Activated CD8-positive, alpha-beta memory T cell treated with anti-CD3 and anti-CD28 coated beads for 1 hour (primary cell): ENCODE measurements around the gene FBXO42.
"Not testable (repeated sequence)": the region's sequence is repeated elsewhere in the genome, so short reads cannot be mapped to it uniquely, and the experiment has no call there.

Source experiments
- DNase-seq, 2 donors: peaks; one replicate each; pipeline ENCODE4 v3.0.0-alpha.2; 2020; ENCODE audit warnings: low read depth in 1 of 2; ENCODE audit errors: extremely low read depth in 1 of 2

FBXO42 gene

DNA sequence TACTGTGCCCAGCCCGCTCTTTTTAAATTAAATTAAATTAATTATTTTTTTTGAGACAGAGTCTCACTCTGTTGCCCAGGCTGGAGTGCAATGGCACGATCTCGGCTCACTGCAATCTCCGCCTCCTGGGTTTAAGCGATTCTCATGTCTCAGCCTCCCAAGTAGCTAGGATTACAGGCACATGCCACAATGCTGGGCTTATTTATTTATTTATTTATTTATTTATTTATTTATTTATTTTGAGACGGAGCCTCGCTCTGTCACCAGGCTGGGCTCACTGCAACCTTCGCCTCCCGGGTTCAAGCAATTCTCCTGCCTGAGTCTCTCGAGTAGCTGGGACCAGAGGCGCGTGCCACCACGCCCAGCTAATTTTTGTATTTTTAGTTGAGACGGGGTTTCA, 129.6 kb downstream of the FBXO42 start:
- DNase-seq: not testable (repeated sequence)

DNA sequence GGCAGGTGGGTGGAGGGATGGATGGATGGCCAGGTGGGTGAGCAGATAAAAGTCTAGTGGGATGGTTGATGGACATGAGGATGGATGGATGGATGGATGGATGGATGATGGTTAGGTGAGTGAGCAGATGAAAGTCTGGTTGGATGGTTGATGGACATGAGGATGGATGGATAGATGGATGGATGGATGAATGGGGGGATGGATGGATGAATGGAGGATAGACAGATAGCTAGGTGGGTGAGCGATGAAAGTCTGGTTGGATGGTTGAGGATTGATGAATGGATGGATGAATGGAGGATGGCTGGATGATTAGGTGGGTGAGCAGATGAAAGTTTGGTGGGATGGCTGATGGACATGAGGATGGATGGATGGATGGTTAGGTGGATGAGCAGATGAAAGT, 130.8 kb downstream of the FBXO42 start:
- no peak for DNase-seq

DNA sequence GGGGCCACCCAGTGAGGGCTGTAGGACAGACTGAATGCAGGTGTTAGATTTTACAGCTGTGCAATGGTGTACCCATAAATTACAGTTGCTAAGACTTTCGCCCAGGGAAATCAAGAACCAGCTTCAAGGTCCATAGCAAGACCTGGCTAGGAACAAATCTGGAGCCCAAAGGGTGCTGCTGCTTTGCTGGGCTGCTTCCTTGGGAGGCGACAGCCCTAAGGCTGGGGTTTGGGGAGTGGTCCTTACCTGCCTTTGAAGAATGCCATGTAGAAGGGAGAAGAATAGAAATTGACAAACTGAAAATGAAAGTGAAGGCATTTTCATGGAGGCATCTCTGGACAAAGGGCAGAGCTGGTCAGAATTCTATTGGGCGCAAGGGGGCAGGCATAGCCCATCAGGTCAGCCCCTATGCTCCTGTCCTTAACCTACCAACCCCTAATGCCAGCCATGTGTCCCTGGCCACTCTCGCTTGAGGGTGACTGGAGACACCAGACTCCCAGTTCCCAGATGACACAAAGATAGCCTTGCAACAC, 132.2 kb downstream of the FBXO42 start:
- no peak for DNase-seq

DNA sequence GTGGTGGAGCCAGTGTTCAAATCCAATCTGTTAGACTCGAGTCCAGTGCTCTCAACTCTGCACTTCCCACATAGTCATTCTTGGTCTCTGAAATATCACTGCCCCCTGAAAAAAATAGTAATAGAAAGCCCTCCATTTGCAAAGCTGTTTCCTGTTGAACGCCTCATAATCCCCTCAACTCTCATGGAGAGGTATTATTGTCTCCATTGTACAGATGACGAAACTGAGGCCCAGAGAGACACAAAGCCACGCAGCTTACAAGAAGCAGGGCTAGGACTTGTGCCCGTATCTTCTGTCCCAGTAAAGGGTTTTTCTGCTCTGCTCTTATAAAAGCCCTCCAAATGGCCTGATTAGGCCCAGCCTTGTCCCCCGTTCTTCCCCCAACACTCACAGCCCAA, 133.6 kb downstream of the FBXO42 start:
- DNase-seq: no peak

DNA sequence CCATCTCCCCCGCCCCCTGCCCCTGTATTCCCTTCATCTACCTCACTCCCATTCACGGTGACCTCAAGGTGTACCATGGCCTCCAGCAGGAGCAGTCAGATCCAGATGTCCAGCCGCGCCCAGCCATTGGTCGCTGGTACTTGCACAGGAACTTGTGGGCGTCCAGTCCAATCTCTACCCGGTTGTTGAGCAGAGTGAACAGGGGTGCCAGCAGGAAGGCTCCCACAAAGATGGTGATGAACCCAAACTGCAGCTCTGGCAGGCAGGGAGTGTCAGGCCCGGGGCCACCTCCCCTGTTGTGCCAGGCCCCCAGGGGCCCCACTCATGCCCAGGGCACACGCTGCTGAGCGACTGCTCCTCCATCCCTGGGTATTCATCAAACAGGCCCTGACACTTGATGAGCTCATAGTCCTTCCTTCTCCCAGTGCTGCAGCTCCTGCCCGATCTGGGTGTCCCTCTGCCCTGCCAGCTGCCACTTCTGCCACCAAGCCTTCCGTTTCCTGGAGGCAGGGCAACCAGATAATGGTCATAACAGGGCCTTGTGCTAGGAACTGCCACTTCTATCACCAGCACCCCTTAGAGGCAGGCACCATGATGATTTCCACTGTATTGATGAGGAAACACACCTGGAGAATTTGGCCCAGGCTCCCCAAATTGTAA, 134.1 kb downstream of the FBXO42 start:
- no peak for DNase-seq

DNA sequence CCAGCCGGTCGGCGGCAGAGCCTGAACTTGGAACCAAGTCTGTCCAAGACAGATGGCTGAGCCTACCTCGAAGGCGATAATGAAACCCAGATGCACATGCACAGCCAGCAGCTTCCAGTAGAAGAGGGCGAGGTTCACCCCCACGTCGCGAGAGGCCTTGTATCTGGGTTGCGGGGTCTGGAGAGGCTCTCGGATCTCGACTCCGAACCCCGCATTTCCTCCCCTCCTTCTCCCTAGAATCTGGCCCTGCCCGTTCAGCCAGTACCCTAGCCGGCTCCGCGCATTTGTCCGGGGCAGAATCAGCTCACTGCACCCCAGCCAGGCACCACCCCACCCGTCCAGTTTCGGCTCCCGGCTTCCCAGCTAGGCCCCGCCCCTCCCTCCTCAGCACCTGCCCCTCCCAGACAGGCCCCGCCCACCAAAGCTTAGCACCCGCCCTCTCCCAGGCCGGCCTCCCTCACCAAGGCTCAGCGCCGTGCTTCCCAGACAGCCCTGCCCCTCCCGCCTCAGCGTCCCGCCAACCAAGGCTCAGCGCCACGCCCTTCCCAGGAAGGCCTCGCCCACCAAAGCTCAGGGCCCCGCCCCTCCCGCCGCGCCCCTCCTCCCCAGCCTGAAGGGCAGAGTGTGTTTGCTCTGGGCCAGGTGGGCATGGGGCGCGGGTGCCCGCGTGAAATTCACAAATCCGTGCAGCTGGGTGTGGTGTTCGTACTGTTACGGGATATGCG, 135.1 kb downstream of the FBXO42 start:
- DNase-seq: peak; percentile 89 to 90

DNA sequence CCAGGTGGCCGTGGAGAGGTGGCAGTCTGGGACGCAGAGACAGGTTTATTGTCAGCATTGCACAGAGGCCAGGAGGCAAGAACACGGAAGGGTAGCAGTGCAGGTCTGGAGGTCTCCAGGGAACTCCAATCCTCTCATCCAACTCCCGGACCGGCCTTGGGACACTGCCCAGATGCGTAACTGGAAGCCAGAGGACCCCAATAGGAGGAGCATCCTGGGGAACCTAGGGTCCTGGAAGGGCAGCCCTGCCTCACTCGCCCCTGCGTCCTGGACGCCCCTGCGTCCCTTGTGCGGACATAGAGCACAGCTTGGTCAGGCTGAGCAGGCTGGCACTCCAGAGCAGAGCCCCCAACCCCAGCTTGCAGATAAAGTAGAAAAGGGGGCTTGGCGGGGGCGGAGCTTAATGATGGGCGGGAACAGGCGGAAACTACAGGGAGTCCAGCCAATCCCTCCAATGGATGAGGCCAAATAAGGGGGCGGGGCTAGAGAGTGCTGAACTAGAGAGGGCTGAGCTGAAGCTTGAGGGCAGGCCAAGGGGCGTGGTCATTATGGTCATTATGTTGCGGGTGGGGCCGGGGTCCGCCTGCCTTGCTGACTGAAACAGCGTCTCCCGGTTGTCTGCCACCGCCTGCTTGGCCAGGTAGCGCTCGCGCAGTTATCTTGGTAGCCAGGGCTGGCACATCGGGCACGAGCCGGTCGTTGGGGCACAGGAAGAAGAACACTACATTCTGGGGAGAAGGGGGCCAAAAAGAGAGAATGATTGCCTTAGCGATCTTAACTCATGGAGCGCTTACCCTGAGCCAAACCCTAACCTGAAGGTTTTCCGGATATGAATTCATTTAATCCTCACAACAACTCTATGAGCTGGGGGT, 136.2 kb downstream of the FBXO42 start:
- peak; percentile 27 for DNase-seq

DNA sequence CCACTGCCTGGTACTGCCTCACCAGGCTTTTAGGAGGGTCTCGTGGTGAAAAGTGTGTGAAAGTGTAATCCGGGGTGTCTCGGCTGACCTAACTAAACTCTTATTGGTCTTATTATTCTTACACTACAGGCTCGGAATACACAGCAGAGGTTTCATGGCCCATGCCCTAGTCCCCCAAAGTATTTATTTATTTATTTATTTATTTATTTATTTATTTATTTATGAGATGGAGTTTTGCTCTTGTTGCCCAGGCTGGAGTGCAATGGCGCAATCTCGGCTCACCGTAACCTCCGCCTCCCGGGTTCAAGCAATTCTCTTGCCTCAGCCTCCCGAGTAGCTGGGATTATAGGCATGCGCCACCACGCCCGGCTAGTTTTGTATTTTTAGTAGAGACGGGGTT, 137.0 kb downstream of the FBXO42 start:
- not testable (repeated sequence) for DNase-seq

DNA sequence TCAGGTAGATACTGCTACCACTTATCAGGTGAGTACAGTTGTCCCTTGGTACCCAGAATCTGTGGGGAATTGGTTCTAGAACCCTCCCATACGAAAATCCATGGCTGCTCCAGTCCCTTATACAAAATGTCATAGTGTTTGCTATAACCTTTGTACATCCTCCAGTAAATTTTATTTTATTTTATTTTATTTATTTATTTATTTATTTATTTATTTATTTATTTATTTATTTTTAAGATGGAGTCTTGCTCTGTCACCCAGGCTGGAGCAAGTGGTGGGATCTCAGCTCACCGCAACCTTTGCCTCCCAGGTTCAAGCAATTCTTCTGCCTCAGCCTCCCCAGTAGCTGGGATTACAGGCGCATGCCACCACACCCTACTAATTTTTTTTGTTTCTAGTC, 138.7 kb downstream of the FBXO42 start:
- DNase-seq: not testable (repeated sequence)

DNA sequence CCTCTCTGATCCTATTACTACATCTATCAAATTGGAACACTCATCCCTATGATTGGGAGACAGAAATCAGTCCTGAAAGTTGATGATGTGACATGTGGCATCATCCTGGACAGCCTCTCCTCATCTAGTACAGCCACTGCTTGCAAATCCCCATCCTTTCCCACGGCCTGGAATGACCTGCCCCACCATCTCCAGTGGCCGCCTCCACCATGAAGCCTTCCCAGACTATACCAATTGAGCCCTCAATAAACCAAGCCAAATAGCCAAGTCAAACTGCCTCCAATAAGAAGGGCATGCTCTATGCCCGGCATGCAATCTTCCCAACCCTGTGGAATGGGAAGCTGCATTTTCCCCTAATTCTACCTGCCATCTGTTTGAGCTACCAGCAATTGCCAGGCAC, 139.3 kb downstream of the FBXO42 start:
- no peak for DNase-seq

DNA sequence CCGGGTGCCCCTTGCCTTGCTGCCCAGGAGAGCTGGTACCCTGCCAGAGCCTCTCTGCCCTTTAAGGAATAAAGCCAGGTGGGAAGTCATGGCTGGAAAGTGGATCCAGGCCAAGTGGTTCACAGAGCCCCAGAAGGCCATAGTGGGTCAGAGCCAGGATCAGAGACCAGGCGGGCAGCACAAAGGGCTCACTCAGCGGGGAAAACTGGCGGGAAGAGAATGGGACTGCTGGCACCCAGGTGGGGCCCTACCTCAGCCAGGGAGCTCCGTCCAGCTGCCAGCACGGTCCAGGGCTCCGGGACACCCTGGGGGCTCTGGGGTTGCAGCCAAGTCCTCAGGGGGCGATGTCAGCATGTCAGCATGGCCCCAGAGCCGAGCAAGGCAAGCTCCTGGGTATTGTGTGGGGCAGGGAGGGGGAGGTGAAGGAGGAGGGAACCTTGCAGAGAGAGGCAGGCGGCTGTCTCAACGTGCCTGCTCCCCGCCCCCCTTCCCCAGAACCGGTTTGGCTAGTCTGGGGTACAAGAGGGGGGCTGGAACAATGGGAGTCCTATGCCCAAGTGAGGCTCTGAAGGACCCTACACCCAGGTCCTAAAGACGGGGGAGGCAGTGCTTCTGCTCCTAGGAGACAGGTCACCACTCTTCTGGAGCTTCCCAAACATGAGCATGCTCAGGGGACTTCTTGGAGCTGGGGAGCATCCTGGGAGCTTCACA, 139.9 kb downstream of the FBXO42 start, which contains the start of gene ARHGEF19:
Gene ARHGEF19 (minus strand): TSS at position 402 of the 711 bp plus-strand sequence. CDS start 3,598 bp downstream, outside the sequence.
- no peak for DNase-seq

DNA sequence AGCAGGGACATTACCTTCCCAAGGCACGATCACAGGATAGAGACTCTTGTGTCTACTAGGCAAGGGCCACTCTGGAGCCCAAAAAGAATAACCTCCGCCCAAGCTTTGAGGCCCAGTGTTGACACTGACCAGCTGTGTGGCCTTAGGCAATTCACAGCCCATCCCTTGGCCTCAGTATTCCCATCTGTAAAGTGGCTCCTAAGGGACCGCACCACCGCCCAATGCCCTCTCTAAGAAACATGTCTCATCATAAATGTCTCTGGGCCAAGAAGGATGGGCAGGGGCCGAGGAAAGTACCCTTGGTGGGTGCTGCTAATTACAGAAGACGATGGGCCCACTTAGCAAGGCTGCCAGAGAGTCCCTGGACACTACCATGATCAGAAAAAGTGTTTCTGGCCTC, 140.5 kb downstream of the FBXO42 start:
- no peak for DNase-seq

DNA sequence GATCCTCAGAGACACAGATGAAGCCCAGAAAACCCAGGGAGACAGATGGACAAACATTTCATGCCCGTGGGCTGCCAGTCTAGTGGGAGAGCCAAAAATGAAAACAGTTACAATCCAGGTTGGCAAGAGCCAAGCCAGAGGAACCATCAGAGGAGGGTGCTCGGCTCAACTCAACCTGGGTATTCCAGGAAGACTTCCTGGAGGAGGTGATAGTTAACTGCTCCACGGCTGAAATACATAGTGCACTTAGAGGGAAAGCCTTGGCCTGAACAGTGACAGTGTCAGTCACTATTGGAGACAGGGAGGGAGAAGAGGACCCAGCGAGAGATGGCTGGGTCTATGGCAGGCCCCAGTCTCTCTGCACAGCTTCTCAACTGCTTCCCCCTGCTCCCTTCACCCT, 141.7 kb downstream of the FBXO42 start:
- no peak for DNase-seq

DNA sequence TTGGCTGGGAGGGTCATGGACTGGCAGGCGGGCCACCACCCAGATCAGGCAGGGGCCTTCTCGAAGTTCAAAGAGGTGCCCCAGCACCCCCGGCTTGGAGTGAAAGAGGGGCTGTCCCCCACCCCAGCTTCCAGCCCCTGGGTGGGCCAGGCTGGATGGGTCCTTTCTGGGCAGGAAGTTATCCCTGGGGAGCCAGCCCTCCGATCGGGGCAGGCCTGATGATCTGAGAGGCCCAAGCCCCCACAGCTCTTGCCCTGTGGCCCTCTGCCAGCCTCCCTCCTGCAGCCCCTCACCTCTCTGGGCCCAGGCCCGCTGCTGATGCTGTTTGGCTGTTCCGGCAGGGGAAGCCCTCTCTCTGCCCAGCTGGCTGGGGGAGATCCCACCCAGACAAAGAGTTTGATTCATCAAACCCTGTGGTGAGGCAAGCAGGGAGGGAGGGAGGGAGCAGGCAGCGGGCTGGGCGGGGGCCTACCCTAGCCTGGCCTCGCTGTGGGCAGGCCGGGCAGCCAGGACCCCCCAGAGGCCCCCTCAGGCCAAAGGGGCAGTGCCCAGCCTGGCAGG, 142.4 kb downstream of the FBXO42 start:
- no peak for DNase-seq

DNA sequence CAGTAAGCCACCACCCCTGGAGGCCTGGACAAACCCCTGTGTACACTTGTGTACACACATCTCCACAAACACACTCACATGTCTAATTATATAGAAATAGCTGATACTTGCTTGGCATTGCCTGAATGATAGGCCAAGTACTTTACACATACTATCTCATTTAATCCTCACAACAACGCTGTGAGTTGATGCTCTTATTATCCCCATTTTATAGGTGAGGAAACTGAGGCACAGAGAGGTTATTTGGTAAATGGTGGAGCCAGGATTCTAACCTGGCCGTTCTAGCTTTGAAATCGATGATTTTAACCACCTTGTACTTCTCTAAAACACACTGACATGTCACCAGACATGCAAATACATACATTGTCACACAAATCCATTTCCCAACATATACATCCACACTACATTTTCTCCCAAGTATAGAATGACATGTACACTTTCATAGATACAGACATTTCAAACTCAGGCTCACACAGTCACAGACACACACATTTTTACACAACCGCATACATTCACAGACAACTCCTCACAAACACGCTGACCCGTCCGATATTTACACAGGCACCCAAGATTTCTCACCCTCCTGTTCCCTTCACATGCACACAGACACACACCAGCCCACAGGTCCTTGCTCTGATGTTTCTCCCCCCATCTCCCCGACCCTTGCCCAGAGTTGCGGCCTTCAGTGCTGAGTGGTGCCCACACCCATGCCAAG, 143.0 kb downstream of the FBXO42 start:
- DNase-seq: no peak

DNA sequence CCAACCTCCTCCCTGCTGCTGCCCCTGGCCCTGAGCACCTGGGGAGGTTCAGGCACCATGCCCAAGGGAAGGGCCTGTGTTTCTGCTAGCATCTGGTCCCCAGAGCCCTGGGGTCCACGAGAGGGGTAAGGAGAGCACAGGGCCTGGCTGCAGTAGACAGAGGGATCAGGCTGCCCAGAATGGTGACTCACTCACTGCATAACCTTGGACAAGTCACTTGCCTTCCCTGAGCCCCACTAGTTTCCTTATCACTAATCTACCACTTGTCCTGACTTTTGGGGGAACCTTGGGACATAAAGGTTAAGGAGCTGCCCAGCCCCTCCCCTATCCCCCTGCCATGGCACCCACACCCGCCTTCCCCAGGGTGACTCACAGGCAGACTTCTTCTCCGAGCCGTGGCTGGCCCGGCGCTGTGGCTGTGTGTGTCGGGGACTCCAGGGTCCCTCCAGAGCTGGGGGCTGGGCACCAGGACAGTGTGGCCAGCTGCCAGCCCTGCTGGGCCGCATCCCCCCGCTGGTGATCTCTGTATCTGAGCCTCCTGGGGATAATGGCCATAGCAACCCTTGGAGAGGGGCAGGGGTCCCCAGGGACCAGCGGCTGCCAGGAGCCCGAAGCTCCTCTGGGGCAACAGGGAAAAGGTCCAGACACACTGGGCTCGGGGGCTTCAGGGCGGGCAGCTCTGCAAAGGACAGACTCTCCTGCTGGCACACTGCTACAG, 143.9 kb downstream of the FBXO42 start:
- DNase-seq: no peak

DNA sequence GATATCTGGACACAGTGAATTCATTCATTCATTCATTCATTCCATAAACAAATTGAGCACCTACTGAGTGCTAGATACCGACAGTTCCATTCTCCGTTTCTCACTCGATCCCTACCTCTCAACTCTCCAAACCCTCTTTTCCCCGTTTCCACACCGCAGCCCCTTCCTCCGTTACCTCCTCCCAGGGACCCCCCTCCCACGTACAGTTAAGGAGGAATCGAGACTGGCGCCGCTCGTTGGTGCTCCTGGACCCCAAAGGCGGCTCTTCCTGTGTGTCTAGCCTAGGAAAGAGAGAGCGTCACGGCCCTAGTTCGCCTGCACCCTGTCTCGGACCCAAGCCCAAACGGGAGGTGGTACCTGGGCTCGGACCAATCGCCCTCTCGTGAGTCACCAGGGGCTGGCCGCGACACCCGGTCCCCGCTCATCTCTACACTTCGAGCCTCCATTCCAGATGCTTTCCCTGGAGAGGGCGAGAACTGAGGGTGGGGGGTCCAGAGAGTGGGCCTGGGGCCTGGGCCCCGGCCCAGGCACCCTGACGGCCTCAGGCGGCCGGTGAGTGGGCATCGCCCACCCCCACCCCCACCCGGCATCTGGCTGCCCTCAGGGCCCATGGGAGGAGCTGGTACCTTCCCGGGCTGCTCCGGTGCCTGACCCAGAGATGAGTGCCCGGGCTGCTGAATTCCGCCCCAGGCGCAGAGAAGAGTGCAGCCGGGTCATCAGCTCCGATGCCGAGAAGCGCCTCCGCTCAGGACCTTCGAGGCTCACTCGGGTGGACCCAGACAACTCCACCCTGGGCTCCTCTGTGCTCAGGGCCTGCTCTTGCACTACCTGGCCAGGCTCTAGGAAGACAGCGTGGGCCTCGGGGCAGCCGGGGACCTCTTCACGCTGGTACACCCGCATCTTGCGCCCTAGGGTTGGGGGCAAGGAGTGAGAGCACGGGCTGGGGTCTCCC, 144.7 kb downstream of the FBXO42 start:
- DNase-seq: no peak
